A673 (cell line): ENCODE results near the gene LCN10.

Source experiments
- CTCF ChIP-seq: fragments of 300-800, 200-600 bp; sonication (generic); conservative IDR thresholded peaks from 2 replicates; pipeline ENCODE4 v1.5.1; 2017; ENCODE audit warnings: low read depth, mild to moderate bottlenecking, antibody characterized with exemption, low read length, moderate library complexity, mixed read lengths
- EZH2 ChIP-seq: fragments of 200-600 bp; sonication (generic); IDR thresholded peaks from 2 replicates; pipeline ENCODE4 v1.6.1; 2017; ENCODE audit warnings: borderline replicate concordance, low read depth, mild to moderate bottlenecking, mixed read lengths, antibody characterized with exemption, low read length; ENCODE audit not compliant: poor library complexity, severe bottlenecking

- TF ChIP-seq CTCF (no peak), EZH2 (no peak)
These were observed 34.6 kb upstream of the LCN10 start for GRCh38 chr9:136777359-136777758.
